DOHH2 (cell line): ENCODE data around the gene DMD.

Experiments
- H3F3A ChIP-seq: fragments of 200-600 bp; sonication (generic), shearing (Covaris generic); 2 replicates; pipeline ENCODE4 v1.6.0; 2016; ENCODE audit warnings: antibody characterized with exemption, mild to moderate bottlenecking; ENCODE audit not compliant: control insufficient read depth, insufficient read depth
- H3K27ac ChIP-seq: fragments of 200-600 bp; sonication (generic); 2 replicates; pipeline ENCODE4 v1.5.1; 2014; ENCODE audit warnings: low read depth, mild to moderate bottlenecking, low read length, moderate library complexity
- H3K27me3 ChIP-seq: fragments of 200-600 bp; sonication (generic); 2 replicates; pipeline ENCODE4 v1.6.1; 2014; ENCODE audit warnings: mild to moderate bottlenecking, low read length, mixed read lengths; ENCODE audit not compliant: control insufficient read depth
- H3K36me3 ChIP-seq: fragments of 200-600 bp; sonication (generic); 2 replicates; pipeline ENCODE4 v1.6.1; 2014; ENCODE audit warnings: mild to moderate bottlenecking, low read length, moderate library complexity, mixed read lengths; ENCODE audit not compliant: control insufficient read depth
- H3K4me1 ChIP-seq: fragments of 200-600 bp; sonication (generic); 2 replicates; pipeline ENCODE4 v1.6.1; 2014; ENCODE audit warnings: mild to moderate bottlenecking, low read length, mixed read lengths; ENCODE audit not compliant: control insufficient read depth
- H3K4me2 ChIP-seq: fragments of 200-600 bp; sonication (generic); 2 replicates; pipeline ENCODE4 v1.6.0; 2014; ENCODE audit warnings: mild to moderate bottlenecking, low read length, moderate library complexity
- H3K4me3 ChIP-seq: fragments of 200-600 bp; sonication (generic); 2 replicates; pipeline ENCODE4 v1.5.1; 2014; ENCODE audit warnings: mild to moderate bottlenecking, low read length, mixed read lengths
- H3K79me2 ChIP-seq: fragments of 200-600 bp; sonication (generic); 2 replicates; pipeline ENCODE4 v1.6.1; 2014; ENCODE audit warnings: mild to moderate bottlenecking, low read length, mixed read lengths; ENCODE audit not compliant: control insufficient read depth
- H3K9me2 ChIP-seq: fragments of 200-600 bp; sonication (generic); replicated peaks from 2 replicates; pipeline ENCODE4 v1.6.1; 2014; ENCODE audit warnings: mild to moderate bottlenecking, low read length, mixed read lengths; ENCODE audit not compliant: control insufficient read depth
- H3K9me3 ChIP-seq: fragments of 200-600 bp; sonication (generic); 2 replicates; pipeline ENCODE4 v1.6.1; 2014; ENCODE audit warnings: antibody characterized with exemption, low read length, mixed read lengths; ENCODE audit not compliant: control insufficient read depth, insufficient read depth
- H4K20me1 ChIP-seq: fragments of 200-600 bp; sonication (generic); 2 replicates; pipeline ENCODE4 v1.6.0; 2014; ENCODE audit warnings: low read depth, mild to moderate bottlenecking, antibody characterized with exemption, low read length, moderate library complexity; ENCODE audit not compliant: control insufficient read depth, insufficient read depth
- CTCF ChIP-seq: fragments of 200-600 bp; sonication (generic); IDR thresholded peaks from one replicate; pipeline ENCODE4 v1.5.1; 2014; ENCODE audit warnings: antibody characterized with exemption, mild to moderate bottlenecking, low read depth, low read length; ENCODE audit not compliant: poor library complexity, severe bottlenecking
- EZH2phosphoT487 ChIP-seq: fragments of 200-600 bp; sonication (generic); IDR thresholded peaks from 2 replicates; pipeline ENCODE4 v1.6.1; 2017; ENCODE audit warnings: borderline replicate concordance, mild to moderate bottlenecking, antibody characterized with exemption, low read length, moderate library complexity, mixed read lengths

DMD gene

GRCh38 chrX:33041141-33041540 is 170.2 kb downstream of the DMD start:
- H3K27me3 ChIP-seq = no peaks in the 10 kb centered on the region
- H3K36me3 ChIP-seq = no peaks in the 10 kb centered on the region
- no peak overlapping the region for H3K4me2 ChIP-seq
- no peaks in the 10 kb centered on the region for H3K4me1 ChIP-seq
- no peaks in the 10 kb centered on the region for H4K20me1 ChIP-seq
- H3K27ac ChIP-seq = no peak overlapping the region
- H3K9me3 ChIP-seq = no peaks in the 10 kb centered on the region
- H3K9me2 ChIP-seq = no peaks in the 10 kb centered on the region
- no peaks in the 10 kb centered on the region for H3F3A ChIP-seq
- no peaks in the 10 kb centered on the region for H3K79me2 ChIP-seq
- no peak for TF ChIP-seq CTCF
- no peak overlapping the region for H3K4me3 ChIP-seq

GRCh38 chrX:33032700-33033099 is 178.6 kb downstream of the DMD start:
- H3K27me3 ChIP-seq = no peaks in the 10 kb centered on the region
- H3K79me2 ChIP-seq = no peaks in the 10 kb centered on the region
- no peaks in the 10 kb centered on the region for H3K9me3 ChIP-seq
- H3K27ac ChIP-seq = no peak overlapping the region
- H3K9me2 ChIP-seq = no peaks in the 10 kb centered on the region
- no peaks in the 10 kb centered on the region for H4K20me1 ChIP-seq
- no peaks in the 10 kb centered on the region for H3K36me3 ChIP-seq
- no peaks in the 10 kb centered on the region for H3F3A ChIP-seq
- H3K4me2 ChIP-seq = no peak overlapping the region
- TF ChIP-seq EZH2phosphoT487 = no peak
- no peak for TF ChIP-seq CTCF
- no peak overlapping the region for H3K4me3 ChIP-seq
- H3K4me1 ChIP-seq = no peaks in the 10 kb centered on the region

- no peak overlapping the region for H3K4me3 ChIP-seq
- H3K27me3 ChIP-seq = no peaks in the 10 kb centered on the region
- H3F3A ChIP-seq = no peaks in the 10 kb centered on the region
- H3K9me3 ChIP-seq = no peaks in the 10 kb centered on the region
- no peak for TF ChIP-seq CTCF
- no peak for TF ChIP-seq EZH2phosphoT487
- H3K9me2 ChIP-seq = no peaks in the 10 kb centered on the region
- H3K36me3 ChIP-seq = no peaks in the 10 kb centered on the region
- no peaks in the 10 kb centered on the region for H4K20me1 ChIP-seq
- no peak overlapping the region for H3K4me2 ChIP-seq
- H3K27ac ChIP-seq = no peak overlapping the region
- H3K79me2 ChIP-seq = no peaks in the 10 kb centered on the region
- H3K4me1 ChIP-seq = no peaks in the 10 kb centered on the region
Observed at GRCh38 chrX:33014949-33015348, 196.4 kb downstream of the DMD start.

DNA sequence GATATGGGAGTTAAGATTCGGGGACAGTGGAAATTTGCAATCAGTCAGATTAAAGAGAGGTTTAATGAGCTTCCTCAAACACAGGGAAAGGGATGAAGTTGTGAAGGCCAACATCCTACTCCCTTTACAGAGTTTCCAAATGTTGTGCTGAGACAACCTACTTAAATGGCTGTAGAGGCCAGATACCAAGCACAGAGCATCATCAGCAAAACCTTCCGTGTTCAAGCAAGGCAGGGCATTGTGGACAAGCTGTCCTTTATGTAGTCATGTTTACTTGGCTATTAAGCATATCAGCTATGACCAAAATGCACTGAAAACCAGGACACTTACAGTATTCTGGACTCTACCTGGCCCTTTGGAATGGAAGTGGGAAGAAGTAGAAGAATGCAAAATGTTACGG is 197.3 kb downstream of the DMD start:
- H3K27me3 ChIP-seq = no peaks in the 10 kb centered on the region
- no peaks in the 10 kb centered on the region for H3K79me2 ChIP-seq
- no peaks in the 10 kb centered on the region for H3K36me3 ChIP-seq
- no peaks in the 10 kb centered on the region for H3K4me1 ChIP-seq
- no peaks in the 10 kb centered on the region for H3F3A ChIP-seq
- TF ChIP-seq CTCF (no peak), EZH2phosphoT487 (no peak)
- H3K27ac ChIP-seq = no peak overlapping the region
- H3K4me2 ChIP-seq = no peak overlapping the region
- H3K9me2 ChIP-seq = no peaks in the 10 kb centered on the region
- H3K4me3 ChIP-seq = no peak overlapping the region
- H3K9me3 ChIP-seq = no peaks in the 10 kb centered on the region
- H4K20me1 ChIP-seq = no peaks in the 10 kb centered on the region
